HepG2 (cell line): ENCODE measurements around the gene CPZ. TPM values are rescaled to one million over a fixed set of nuclear protein-coding genes. Genes with fewer than 3 reads are reported as not detected.

Source experiments
- ATAC-seq: fragments of 200-7000 bp; cut with Tn5 transposase; 3 replicates; pipeline ENCODE4 v1.9.1; 2020; ENCODE audit warnings: mild to moderate bottlenecking, moderate library complexity
- BruUV-seq: library from RNA; stranded (reverse); fragments of 400-500 nt; replicated peaks from 2 replicates; lab custom pipeline; 2021; lab: Mats Ljungman, UMichigan
- CTCF ChIA-PET: fragments of 300-600 bp; formaldehyde crosslinking; extraction: SDS; loops from one replicate; lab custom pipeline; 2021; ENCODE audit warnings: low total read pairs, inconsistent platforms, low intra/inter-chr PET ratio; lab: Yijun Ruan, JAX
- POLR2A ChIA-PET: fragments of 350-600 bp; sonication (Branson Sonifier 250); formaldehyde crosslinking; loops from one replicate; lab custom pipeline; 2020; ENCODE audit warnings: antibody characterized with exemption, inconsistent platforms; lab: Yijun Ruan, JAX
- DNase-seq: peaks from one replicate; pipeline ENCODE4 v3.0.0-alpha.2; 2015; ENCODE audit warnings: low spot score
- FAIRE-seq: peaks from 3 replicates; lab custom pipeline; 2011; peaks lifted over from hg19 to GRCh38; lab: Jason Lieb, UNC
- H2AFZ ChIP-seq: one replicate; pipeline ENCODE4 v1.6.1; 2011; ENCODE audit warnings: low read length, inconsistent platforms
- H3K27ac ChIP-seq: fragments of 300-600 bp; 3 replicates; pipeline ENCODE4 v1.8.0; 2011; ENCODE audit warnings: mixed run types, mild to moderate bottlenecking, mixed read lengths, low read length, inconsistent platforms; ENCODE audit not compliant: insufficient read depth; ENCODE audit errors: extremely low read length
- H3K27me3 ChIP-seq, 2 experiments: fragments of 200-600 bp in 1 of 2; 2 replicates in 1 of 2; 3 replicates in 1 of 2; pipeline versions ENCODE4 v1.6.0 to v1.8.0; 2011; ENCODE audit warnings: low read length in 2 of 2, mild to moderate bottlenecking in 2 of 2, moderate library complexity in 2 of 2, inconsistent platforms in 1 of 2; ENCODE audit not compliant: insufficient read depth in 2 of 2, control insufficient read depth in 1 of 2
- H3K36me3 ChIP-seq, 2 experiments: fragments of 200-600 bp in 1 of 2; replicated peaks in 1 of 2; 2 replicates in 1 of 2; 3 replicates in 1 of 2; pipeline versions ENCODE4 v1.5.1 to v1.8.0; 2011; ENCODE audit warnings: low read length in 2 of 2, inconsistent platforms in 1 of 2; ENCODE audit not compliant: insufficient read depth in 2 of 2, control insufficient read depth in 1 of 2
- H3K4me1 ChIP-seq: 2 replicates; pipeline ENCODE4 v1.5.1; 2012; ENCODE audit warnings: low read length, inconsistent platforms; ENCODE audit not compliant: insufficient read depth
- H3K4me2 ChIP-seq: 2 replicates; pipeline ENCODE4 v1.6.0; 2011; ENCODE audit warnings: low read depth, low read length, inconsistent platforms
- H3K4me3 ChIP-seq, 3 experiments: fragments of 200-600 bp in 1 of 3; sonication (generic), shearing (Covaris generic) in 1 of 3; replicated peaks in 1 of 3; 2 replicates each; pipeline ENCODE4 v1.5.1; 2011 to 2016; ENCODE audit warnings: low read length in 3 of 3, inconsistent platforms in 2 of 3, low read depth in 2 of 3, mild to moderate bottlenecking in 2 of 3, control low read depth in 1 of 3, mixed read lengths in 1 of 3; ENCODE audit not compliant: insufficient read depth in 1 of 3
- H3K79me2 ChIP-seq: one replicate; pipeline ENCODE4 v1.6.1; 2011; ENCODE audit warnings: low read length, inconsistent platforms; ENCODE audit not compliant: insufficient read depth
- H3K9ac ChIP-seq: 2 replicates; pipeline ENCODE4 v1.6.0; 2011; ENCODE audit warnings: mild to moderate bottlenecking, low read depth, low read length, inconsistent platforms; ENCODE audit not compliant: insufficient read depth
- H3K9me3 ChIP-seq: 2 replicates; pipeline ENCODE4 v1.5.1; 2012; ENCODE audit warnings: mild to moderate bottlenecking, low read length
- H4K20me1 ChIP-seq: 2 replicates; pipeline ENCODE4 v1.6.0; 2011; ENCODE audit warnings: inconsistent platforms, mild to moderate bottlenecking, low read length, moderate library complexity; ENCODE audit not compliant: insufficient read depth
- AHR ChIP-seq: IDR thresholded peaks from 2 replicates; pipeline ENCODE4 v1.6.1; 2018; ENCODE audit warnings: missing genetic modification reagents, missing compliant biosample characterization
- ATF7 ChIP-seq, 2 experiments: fragments of 450-650 bp in 1 of 2; sonication (generic) in 1 of 2; formaldehyde crosslinking in 1 of 2; IDR thresholded peaks; 2 replicates each; pipeline versions ENCODE4 v1.4.0 to v1.6.1; 2016 to 2020; ENCODE audit warnings: antibody characterized with exemption in 1 of 2, mild to moderate bottlenecking in 1 of 2, missing genetic modification reagents in 1 of 2
- BORCS8-MEF2B ChIP-seq: sonication (generic); formaldehyde crosslinking; IDR thresholded peaks from 2 replicates; pipeline ENCODE4 v1.8.0; 2022; ENCODE audit warnings: mild to moderate bottlenecking, missing genetic modification reagents
- HOMEZ ChIP-seq: IDR thresholded peaks from 2 replicates; pipeline ENCODE4 v1.6.1; 2016; ENCODE audit warnings: low read depth
- MAF1 ChIP-seq: sonication (generic); formaldehyde crosslinking; IDR thresholded peaks from 2 replicates; pipeline ENCODE4 v1.5.0; 2020; ENCODE audit warnings: missing genetic modification reagents, borderline replicate concordance
- MEIS2 ChIP-seq: sonication (generic); formaldehyde crosslinking; IDR thresholded peaks from 2 replicates; pipeline ENCODE4 v1.9.0; 2021; ENCODE audit warnings: mild to moderate bottlenecking, missing genetic modification reagents
- TBX2 ChIP-seq: sonication (generic); formaldehyde crosslinking; IDR thresholded peaks from 2 replicates; pipeline ENCODE4 v1.5.0; 2020; ENCODE audit warnings: missing genetic modification reagents, mild to moderate bottlenecking, borderline replicate concordance
- TFE3 ChIP-seq: IDR thresholded peaks from 2 replicates; pipeline ENCODE4 v1.6.1; 2016
- ZNF543 ChIP-seq: sonication (generic); formaldehyde crosslinking; IDR thresholded peaks from 2 replicates; pipeline ENCODE4 v1.4.0; 2020; ENCODE audit warnings: mild to moderate bottlenecking, missing genetic modification reagents
- ZNF557 ChIP-seq: sonication (generic); formaldehyde crosslinking; IDR thresholded peaks from 2 replicates; pipeline ENCODE4 v1.4.0; 2020; ENCODE audit warnings: missing genetic modification reagents
- ZNF639 ChIP-seq: conservative IDR thresholded peaks from 2 replicates; pipeline ENCODE4 v1.6.1; 2018; ENCODE audit warnings: missing genetic modification reagents
- ZNF672 ChIP-seq: sonication (generic); formaldehyde crosslinking; IDR thresholded peaks from 2 replicates; pipeline ENCODE4 v1.8.1; 2022; ENCODE audit warnings: missing genetic modification reagents
- WGBS: methylation state at CpG from one replicate; pipeline ENCODE4 v1.1.6; 2017; ENCODE audit warnings: low lambda C conversion rate; 5-methylcytosine and 5-hydroxymethylcytosine counted together
- in situ Hi-C: cut with HindIII; loops from 2 replicates; pipeline ENCODE4 v1.10.0; 2017; ENCODE audit warnings: low pct_unique_long_range_greater_than_20kb; ENCODE audit not compliant: extremely low pct_ligation_motif_present
- intact Hi-C: fragments of 100-400 bp; cut with micrococcal nuclease; formaldehyde crosslinking; loops from one replicate; pipeline ENCODE4 v1.10.0; 2022; ENCODE audit not compliant: unreplicated experiment
- polyA plus RNA-seq, 8 experiments: library from polyadenylated mRNA; depleted of rRNA in 3 of 8; stranded (reverse) in 7 of 8; unstranded in 1 of 8; fragments of >200 nt; fragmentation: Illumina TruSeq in 4 of 8; extraction: Trizol in 4 of 8; gene quantifications; 2 replicates each; pipeline versions ENCODE4 v1.2.1 to v1.2.3, GENCODE V29; 2011 to 2016; ENCODE audit warnings: low read depth in 4 of 8, missing spikeins in 1 of 8, mixed read lengths in 1 of 8; ENCODE audit not compliant: insufficient read depth in 1 of 8
- total RNA-seq, 5 experiments: library from RNA; depleted of rRNA; stranded (reverse); fragments of >200 nt; fragmentation: Illumina TruSeq; extraction: Trizol; gene quantifications; 2 replicates each; pipeline ENCODE4 v1.2.3, GENCODE V29; 2016; ENCODE audit warnings: low read depth in 1 of 5

The CPZ gene
- total and polyA plus RNA-seq, 2 of the 13 experiments (the other 11 are each of a cell fraction or from before 2014, with no cell fraction given) = 0.58 to 0.61 TPM

GRCh38 chr4:8573266-8573665 lies 19.3 kb upstream of the CPZ start:
- H3K9ac ChIP-seq = no peak overlapping the region
- TF ChIP-seq ATF7 (IDR thresholded peaks at IDR 0.05) = no peak
- TF ChIP-seq ATF7 (CRISPR knock-in tag; IDR thresholded peaks at IDR 0.05) = no peak
- no peak for TF ChIP-seq ZNF672 (CRISPR knock-in tag)
- no peak for TF ChIP-seq ZNF639 (CRISPR knock-in tag)
- TF ChIP-seq MAF1 = no peak
- no peak for TF ChIP-seq ZNF543 (CRISPR knock-in tag)
- TF ChIP-seq, all 625 proteins: peak for 0
- no TSS peak for BruUV-seq
- WGBS = 18% methylated on average over 5 of the region's 5 CpGs
- Histone ChIP-seq H2AFZ (no peak overlapping the region), H3K27ac (no peak overlapping the region), H4K20me1 (no peaks in the 10 kb centered on the region), H3K79me2 (no peaks in the 10 kb centered on the region), H3K4me3 (no peak overlapping the region), H3K36me3 (no peaks in the 10 kb centered on the region), H3K9me3 (no peaks in the 10 kb centered on the region), H3K27me3 (peaks cover 1 to 5% of the 10 kb centered on the region in 2 experiments; a peak in 2 of 5 replicates), H3K4me2 (no peak overlapping the region), H3K4me1 (no peaks in the 10 kb centered on the region)
- intact Hi-C loops (no loop called here), in situ Hi-C loops (no loop called here)
- FAIRE-seq (no peak), DNase-seq (no peak), ATAC-seq (no peak)
- POLR2A ChIA-PET = no interaction called here
- CTCF ChIA-PET = no interaction called here

- POLR2A ChIA-PET = no interaction called here
- BruUV-seq = no TSS peak
- no peak overlapping the region for H3K27ac ChIP-seq
- intact Hi-C loops = no loop called here
- H3K36me3 ChIP-seq = no peaks in the 10 kb centered on the region
- H3K27me3 ChIP-seq = peaks cover 1 to 5% of the 10 kb centered on the region in 2 experiments; a peak in 1 of 5 replicates
- in situ Hi-C loops = no loop called here
- TF ChIP-seq TFE3 (CRISPR knock-in tag) (no peak), TBX2 (CRISPR knock-in tag) (no peak), ZNF557 (CRISPR knock-in tag) (no peak), BORCS8-MEF2B (CRISPR knock-in tag) (no peak), MEIS2 (CRISPR knock-in tag) (no peak), HOMEZ (CRISPR knock-in tag) (no peak), AHR (no peak)
- TF ChIP-seq, all 625 proteins: peak for 0
- Histone ChIP-seq H3K4me2 (no peak overlapping the region), H3K4me3 (no peak overlapping the region), H3K9ac (no peak overlapping the region), H3K4me1 (no peaks in the 10 kb centered on the region), H3K9me3 (no peaks in the 10 kb centered on the region), H3K79me2 (no peaks in the 10 kb centered on the region), H2AFZ (no peak overlapping the region), H4K20me1 (no peaks in the 10 kb centered on the region)
- 12% methylated on average over 4 of the region's 5 CpGs for WGBS
- ATAC-seq = no peak
- CTCF ChIA-PET = no interaction called here
- no peak for FAIRE-seq
- DNase-seq = no peak
These were observed 17.7 kb upstream of the CPZ start for GRCh38 chr4:8574796-8575370.
